Endothelial cell of coronary artery (primary cell): ENCODE data around the gene KIAA1586. TPM values are rescaled to one million over a fixed set of nuclear protein-coding genes. Genes with fewer than 3 reads are reported as not detected.

Experiments
- total RNA-seq: library from RNA; depleted of rRNA; stranded (reverse); fragments of >200 nt; gene quantifications from 2 replicates; pipeline ENCODE4 v1.2.3, GENCODE V29; 2014

The KIAA1586 gene, protein sequence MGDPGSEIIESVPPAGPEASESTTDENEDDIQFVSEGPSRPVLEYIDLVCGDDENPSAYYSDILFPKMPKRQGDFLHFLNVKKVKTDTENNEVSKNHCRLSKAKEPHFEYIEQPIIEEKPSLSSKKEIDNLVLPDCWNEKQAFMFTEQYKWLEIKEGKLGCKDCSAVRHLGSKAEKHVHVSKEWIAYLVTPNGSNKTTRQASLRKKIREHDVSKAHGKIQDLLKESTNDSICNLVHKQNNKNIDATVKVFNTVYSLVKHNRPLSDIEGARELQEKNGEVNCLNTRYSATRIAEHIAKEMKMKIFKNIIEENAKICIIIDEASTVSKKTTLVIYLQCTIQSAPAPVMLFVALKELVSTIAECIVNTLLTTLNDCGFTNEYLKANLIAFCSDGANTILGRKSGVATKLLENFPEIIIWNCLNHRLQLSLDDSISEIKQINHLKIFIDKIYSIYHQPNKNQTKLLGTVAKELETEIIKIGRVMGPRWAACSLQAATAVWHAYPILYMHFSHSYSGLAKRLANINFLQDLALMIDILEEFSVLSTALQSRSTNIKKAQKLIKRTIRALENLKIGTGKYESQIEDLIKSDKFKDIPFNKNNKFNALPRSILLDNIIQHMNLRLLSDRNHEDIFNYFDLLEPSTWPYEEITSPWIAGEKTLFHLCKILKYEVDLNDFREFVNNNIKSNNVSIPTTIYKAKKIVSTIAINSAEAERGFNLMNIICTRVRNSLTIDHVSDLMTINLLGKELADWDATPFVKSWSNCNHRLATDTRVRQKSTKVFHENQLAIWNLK
- total RNA-seq: 13.3 and 18.0 TPM in 2 replicates

DNA sequence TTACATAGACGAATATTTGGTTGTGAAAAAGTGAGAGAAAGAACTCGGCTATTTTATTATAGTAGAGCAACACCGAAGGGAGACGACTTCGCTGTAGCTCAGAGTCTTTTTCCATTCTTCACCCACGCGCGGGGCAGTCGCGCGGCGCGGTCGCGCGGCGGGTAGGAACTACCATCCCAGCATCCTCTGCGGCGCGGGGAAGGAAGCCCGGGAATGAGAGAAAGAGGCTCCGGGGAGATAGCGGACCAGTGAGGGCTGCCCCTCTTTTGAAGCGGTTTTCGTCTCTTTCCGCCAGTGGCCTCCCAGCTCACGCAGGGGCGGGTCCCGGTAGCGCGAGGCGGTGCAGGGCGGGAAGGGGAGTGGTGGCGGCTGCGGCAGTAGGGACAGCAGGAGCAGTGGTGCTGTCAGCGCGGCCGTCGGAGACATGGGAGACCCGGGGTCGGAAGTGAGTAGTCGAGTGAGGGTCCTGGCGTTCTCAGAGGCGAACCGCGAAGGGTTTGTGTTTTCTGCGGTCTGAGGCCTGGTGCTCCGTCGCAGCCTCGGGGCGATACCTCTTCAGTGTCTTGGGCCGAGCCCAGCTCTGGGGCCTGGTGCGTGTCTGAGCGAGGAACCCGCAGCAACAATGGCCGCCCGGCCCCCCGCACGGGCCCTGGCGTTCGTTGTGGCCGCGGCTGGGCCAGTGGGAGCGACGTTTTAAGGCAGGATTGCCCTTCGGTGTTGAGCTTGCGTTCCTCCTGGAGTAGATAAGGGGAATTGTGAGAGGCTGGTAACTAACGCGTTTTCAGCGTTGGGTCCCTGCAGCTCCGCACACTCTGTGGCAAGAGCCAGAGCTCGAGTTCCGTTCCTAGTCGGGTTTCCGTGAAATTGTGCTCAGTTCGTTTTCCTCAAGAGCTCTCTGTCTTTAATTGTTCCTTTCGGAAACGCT lies at the start of gene KIAA1586:
KIAA1586 (plus strand) TSS at position 362 of the 925 bp plus-strand sequence; CDS start at position 425, 63 bp downstream.

DNA sequence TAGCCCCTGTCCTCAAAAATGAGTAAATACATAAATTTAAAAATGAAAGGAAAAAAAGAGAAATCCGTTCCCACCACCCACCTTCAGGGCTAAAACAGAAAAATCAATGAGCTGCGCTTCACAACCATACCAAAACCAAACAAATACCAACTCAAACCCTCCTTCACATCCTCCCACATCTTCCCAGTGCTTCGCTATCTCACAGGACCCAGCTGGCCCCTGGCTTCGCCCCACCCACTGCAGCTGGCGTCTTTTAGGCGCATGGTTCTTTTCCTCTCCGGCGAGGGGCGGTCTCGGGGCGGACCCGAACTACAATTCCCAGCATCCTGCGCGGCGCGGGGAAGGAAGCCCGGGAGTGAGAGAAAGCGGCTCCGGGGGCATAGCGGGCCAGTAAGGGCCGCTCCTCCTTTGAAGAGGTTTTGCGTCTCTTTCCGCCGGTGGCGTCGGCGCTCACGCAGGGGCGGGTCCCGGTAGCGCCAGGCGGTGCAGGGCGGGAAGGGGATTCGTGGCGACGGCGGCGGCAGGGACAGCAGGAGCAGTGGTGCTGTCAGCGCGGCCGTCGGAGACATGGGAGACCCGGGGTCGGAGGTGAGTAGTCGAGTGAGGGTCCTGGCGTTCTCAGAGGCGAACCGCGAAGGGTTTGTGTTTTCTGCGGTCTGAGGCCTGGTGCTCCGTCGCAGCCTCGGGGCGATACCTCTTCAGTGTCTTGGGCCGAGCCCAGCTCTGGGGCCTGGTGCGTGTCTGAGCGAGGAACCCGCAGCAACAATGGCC lies 43.4 kb downstream of the KIAA1586 start, which contains the start of gene ZNF451:
ZNF451 (plus strand) TSS at position 502 of the 771 bp plus-strand sequence; CDS start at position 568, 66 bp downstream.

Other genes starting within 250 kb of the KIAA1586 start
- 1.1 and 1.7 TPM in 2 replicates for gene BEND6, start 91.6 kb upstream of the KIAA1586 start, total RNA-seq
- 48.1 and 63.6 TPM in 2 replicates for gene ZNF451, start 43.5 kb downstream of the KIAA1586 start, total RNA-seq
- 3.1 and 7.0 TPM in 2 replicates for gene BAG2, start 125.6 kb downstream of the KIAA1586 start, total RNA-seq
- 14.7 and 18.7 TPM in 2 replicates for gene RAB23, start 175.6 kb downstream of the KIAA1586 start, total RNA-seq